Astrocyte (in vitro differentiated cells and primary cell): ENCODE measurements around the gene CLTRN. TPM values are rescaled to one million over a fixed set of nuclear protein-coding genes. Genes with fewer than 3 reads are reported as not detected.

Experiments
- DNase-seq: peaks from one replicate; pipeline ENCODE4 v3.0.0-alpha.2; 2010; ENCODE audit warnings: low read depth
- FAIRE-seq: peaks from 2 replicates; lab custom pipeline; 2011; peaks lifted over from hg19 to GRCh38; lab: Jason Lieb, UNC
- H2AFZ ChIP-seq: 2 replicates; pipeline ENCODE4 v1.6.0; 2012; ENCODE audit warnings: low read depth, low read length, inconsistent platforms
- H3K27ac ChIP-seq: 2 replicates; pipeline ENCODE4 v1.5.1; 2011; ENCODE audit warnings: low read depth, low read length, inconsistent platforms
- H3K27me3 ChIP-seq: 2 replicates; pipeline ENCODE4 v1.6.0; 2011; ENCODE audit warnings: low read length, inconsistent platforms; ENCODE audit not compliant: insufficient read depth
- H3K36me3 ChIP-seq: 2 replicates; pipeline ENCODE4 v1.5.1; 2011; ENCODE audit warnings: low read length, inconsistent platforms; ENCODE audit not compliant: insufficient read depth
- H3K4me1 ChIP-seq: 2 replicates; pipeline ENCODE4 v1.5.1; 2011; ENCODE audit warnings: low read length, inconsistent platforms; ENCODE audit not compliant: insufficient read depth
- H3K4me2 ChIP-seq: 2 replicates; pipeline ENCODE4 v1.6.0; 2012; ENCODE audit warnings: low read length, inconsistent platforms
- H3K4me3 ChIP-seq: 2 replicates; pipeline ENCODE4 v1.5.1; 2011; ENCODE audit warnings: low read depth, mild to moderate bottlenecking, low read length, inconsistent platforms; ENCODE audit not compliant: insufficient read depth
- H3K79me2 ChIP-seq: 2 replicates; pipeline ENCODE4 v1.6.0; 2012; ENCODE audit warnings: mild to moderate bottlenecking, low read length, inconsistent platforms; ENCODE audit not compliant: insufficient read depth
- H3K9ac ChIP-seq: 2 replicates; pipeline ENCODE4 v1.6.0; 2012; ENCODE audit warnings: mild to moderate bottlenecking, low read length, inconsistent platforms
- H3K9me3 ChIP-seq: 2 replicates; pipeline ENCODE4 v1.5.1; 2012; ENCODE audit warnings: low read depth, mild to moderate bottlenecking, low read length, inconsistent platforms; ENCODE audit not compliant: insufficient read depth
- H4K20me1 ChIP-seq: 2 replicates; pipeline ENCODE4 v1.6.0; 2012; ENCODE audit warnings: low read length, inconsistent platforms; ENCODE audit not compliant: insufficient read depth
- H3K27ac Mint-ChIP-seq: one replicate; pipeline ENCODE4 v1.8.0; 2021; ENCODE audit warnings: mild to moderate bottlenecking, mixed read lengths; ENCODE audit not compliant: unreplicated experiment
- H3K27me3 Mint-ChIP-seq: one replicate; pipeline ENCODE4 v1.8.0; 2021; ENCODE audit warnings: low read depth, mixed read lengths; ENCODE audit not compliant: unreplicated experiment
- H3K36me3 Mint-ChIP-seq: one replicate; pipeline ENCODE4 v1.8.0; 2021; ENCODE audit warnings: low read depth, mixed read lengths; ENCODE audit not compliant: unreplicated experiment
- H3K4me1 Mint-ChIP-seq: one replicate; pipeline ENCODE4 v1.8.0; 2021; ENCODE audit warnings: low read depth, mixed read lengths; ENCODE audit not compliant: unreplicated experiment
- H3K4me3 Mint-ChIP-seq: one replicate; pipeline ENCODE4 v1.8.0; 2021; ENCODE audit warnings: mild to moderate bottlenecking, moderate library complexity, mixed read lengths; ENCODE audit not compliant: unreplicated experiment
- H3K9me3 Mint-ChIP-seq: one replicate; pipeline ENCODE4 v1.8.0; 2021; ENCODE audit warnings: mild to moderate bottlenecking, mixed read lengths; ENCODE audit not compliant: unreplicated experiment
- EZH2 ChIP-seq: IDR thresholded peaks from 2 replicates; pipeline ENCODE4 v1.6.1; 2012; ENCODE audit warnings: mild to moderate bottlenecking, low read length, inconsistent platforms; ENCODE audit not compliant: insufficient read depth
- total RNA-seq: library from RNA; stranded (reverse); gene quantifications from 2 replicates; pipeline ENCODE4 v1.2.1, GENCODE V29; 2021
- TF ChIP-seq, protein P1 (sequence below): IDR thresholded peaks from 2 replicates; pipeline ENCODE4 v1.5.1; 2011; ENCODE audit warnings: low read depth, mild to moderate bottlenecking, inconsistent platforms, low read length, moderate library complexity; ENCODE audit not compliant: insufficient read depth

The CLTRN gene
- total RNA-seq, 1 donor from 2014 or later = 1.2 TPM

DNA sequence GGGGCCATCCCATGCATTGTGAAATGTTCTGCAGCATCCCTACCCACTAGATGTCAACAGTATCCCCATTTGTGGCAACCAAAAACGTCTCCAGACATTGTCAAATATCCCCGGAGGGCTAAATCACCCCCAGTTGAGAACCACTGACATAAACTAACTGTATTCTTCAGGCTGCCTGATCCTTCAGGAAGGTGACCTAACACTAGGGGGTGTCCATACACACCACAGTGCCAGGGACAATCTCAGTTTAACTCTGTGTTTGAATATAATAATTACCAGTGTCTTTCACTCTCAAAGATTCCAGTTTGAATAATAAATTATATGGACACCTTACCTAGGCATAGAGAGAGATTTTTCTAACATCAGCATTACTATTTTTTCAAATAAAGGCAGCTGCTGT, 70.2 kb downstream of the CLTRN start:
- H3K36me3 Mint-ChIP-seq = no peaks in the 10 kb centered on the region
- H3K27ac Mint-ChIP-seq = no peak overlapping the region
- FAIRE-seq = no peak
- Histone ChIP-seq H3K9ac (no peak overlapping the region), H3K4me1 (no peaks in the 10 kb centered on the region), H3K79me2 (no peaks in the 10 kb centered on the region), H2AFZ (no peak overlapping the region), H3K27ac (no peak overlapping the region), H3K9me3 (no peaks in the 10 kb centered on the region), H3K4me3 (no peak overlapping the region), H4K20me1 (no peaks in the 10 kb centered on the region), H3K36me3 (no peaks in the 10 kb centered on the region), H3K27me3 (no peaks in the 10 kb centered on the region), H3K4me2 (no peak overlapping the region)
- peaks cover 2% of the 10 kb centered on the region for H3K27me3 Mint-ChIP-seq
- TF ChIP-seq, protein P1, sequence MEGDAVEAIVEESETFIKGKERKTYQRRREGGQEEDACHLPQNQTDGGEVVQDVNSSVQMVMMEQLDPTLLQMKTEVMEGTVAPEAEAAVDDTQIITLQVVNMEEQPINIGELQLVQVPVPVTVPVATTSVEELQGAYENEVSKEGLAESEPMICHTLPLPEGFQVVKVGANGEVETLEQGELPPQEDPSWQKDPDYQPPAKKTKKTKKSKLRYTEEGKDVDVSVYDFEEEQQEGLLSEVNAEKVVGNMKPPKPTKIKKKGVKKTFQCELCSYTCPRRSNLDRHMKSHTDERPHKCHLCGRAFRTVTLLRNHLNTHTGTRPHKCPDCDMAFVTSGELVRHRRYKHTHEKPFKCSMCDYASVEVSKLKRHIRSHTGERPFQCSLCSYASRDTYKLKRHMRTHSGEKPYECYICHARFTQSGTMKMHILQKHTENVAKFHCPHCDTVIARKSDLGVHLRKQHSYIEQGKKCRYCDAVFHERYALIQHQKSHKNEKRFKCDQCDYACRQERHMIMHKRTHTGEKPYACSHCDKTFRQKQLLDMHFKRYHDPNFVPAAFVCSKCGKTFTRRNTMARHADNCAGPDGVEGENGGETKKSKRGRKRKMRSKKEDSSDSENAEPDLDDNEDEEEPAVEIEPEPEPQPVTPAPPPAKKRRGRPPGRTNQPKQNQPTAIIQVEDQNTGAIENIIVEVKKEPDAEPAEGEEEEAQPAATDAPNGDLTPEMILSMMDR = no peak
- TF ChIP-seq EZH2 = no peak
- DNase-seq = no peak
- H3K4me1 Mint-ChIP-seq = no peaks in the 10 kb centered on the region
- no peak overlapping the region for H3K4me3 Mint-ChIP-seq
- H3K9me3 Mint-ChIP-seq = no peaks in the 10 kb centered on the region

DNA sequence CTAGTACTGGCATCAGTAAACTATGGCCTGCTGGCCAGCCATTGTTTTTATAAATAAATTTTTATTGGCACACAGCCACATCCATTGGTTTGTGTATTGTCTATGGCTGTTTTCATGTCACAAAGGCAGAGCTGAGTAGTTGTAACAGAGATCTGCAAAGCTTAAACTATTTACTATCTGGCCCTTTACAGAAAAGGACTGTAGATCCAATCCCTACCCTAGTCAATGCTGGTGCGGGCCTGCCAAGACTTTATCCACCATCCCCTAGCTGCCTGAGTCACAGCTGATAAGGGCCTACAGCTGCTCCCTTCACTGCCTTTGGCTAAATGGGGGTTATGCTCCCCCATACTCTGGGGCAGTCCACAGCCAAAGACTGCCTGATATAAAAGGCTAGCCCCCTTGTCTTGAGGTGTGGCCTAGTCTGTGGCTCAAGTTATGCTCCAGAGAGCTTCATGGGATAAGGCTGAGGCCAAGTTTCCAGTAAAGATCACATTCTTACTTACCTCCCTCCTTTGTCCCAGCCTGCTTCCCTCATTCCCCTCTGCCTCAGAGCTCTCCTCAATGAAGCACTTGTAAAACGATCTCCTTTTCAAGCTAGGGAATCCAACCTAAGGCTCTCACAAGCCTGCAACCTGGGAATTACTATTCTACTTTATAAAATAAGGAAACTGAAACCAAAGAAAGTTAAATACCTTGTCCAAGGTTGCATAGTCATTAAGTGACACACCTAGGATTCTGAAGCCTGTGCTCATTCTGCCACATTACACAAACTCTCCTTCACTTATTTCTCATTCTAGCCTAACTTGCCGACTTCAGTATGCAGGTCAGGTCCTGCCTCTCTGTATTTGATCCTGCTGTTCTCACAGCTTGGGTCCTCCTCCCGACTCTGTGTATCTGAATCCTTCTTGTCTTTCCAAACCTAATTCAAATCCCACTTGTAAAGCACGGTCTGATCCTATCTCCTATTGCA, 84.5 kb downstream of the CLTRN start:
- H3K27ac ChIP-seq = no peak overlapping the region
- FAIRE-seq (peak; percentile 91), DNase-seq (peak; percentile 63)

More for the DNA sequence above, 84.5 kb downstream of the CLTRN start:
- TF ChIP-seq, protein P1 = no peak
- TF ChIP-seq EZH2 = no peak
- Histone ChIP-seq H3K36me3 (no peaks in the 10 kb centered on the region), H3K9ac (no peak overlapping the region), H3K4me1 (no peaks in the 10 kb centered on the region), H3K9me3 (no peaks in the 10 kb centered on the region), H3K27me3 (no peaks in the 10 kb centered on the region), H2AFZ (no peak overlapping the region), H3K4me3 (no peak overlapping the region), H3K4me2 (no peak overlapping the region), H3K79me2 (no peaks in the 10 kb centered on the region), H4K20me1 (no peaks in the 10 kb centered on the region)
- Mint-ChIP-seq H3K9me3 (no peaks in the 10 kb centered on the region), H3K4me1 (no peaks in the 10 kb centered on the region), H3K27me3 (no peaks in the 10 kb centered on the region), H3K36me3 (no peaks in the 10 kb centered on the region), H3K4me3 (no peak overlapping the region), H3K27ac (no peak overlapping the region)

Other genes starting within 250 kb of the CLTRN start
- 5.0 and 5.5 TPM in 2 replicates for gene PIR, start 171.5 kb downstream of the CLTRN start, total RNA-seq
- gene BMX, start 164.0 kb downstream of the CLTRN start, total RNA-seq = not detected in 2 replicates
- gene ACE2, start 63.8 kb downstream of the CLTRN start, total RNA-seq = not detected in 2 replicates
- gene CA5B, start 73.5 kb upstream of the CLTRN start, total RNA-seq = 6.1 and 6.4 TPM in 2 replicates
- 7.3 and 9.3 TPM in 2 replicates for gene ZRSR2, start 125.7 kb upstream of the CLTRN start, total RNA-seq
- 43.5 and 74.2 TPM in 2 replicates for gene AP1S2, start 190.0 kb upstream of the CLTRN start, total RNA-seq